Measurements from ENCODE around the gene OR52D1. TPM values are rescaled to one million over a fixed set of nuclear protein-coding genes. Genes with fewer than 3 reads are reported as not detected.

Gene OR52D1
- total RNA-seq, 2 experiments from 2014 or later, result not detected

DNA sequence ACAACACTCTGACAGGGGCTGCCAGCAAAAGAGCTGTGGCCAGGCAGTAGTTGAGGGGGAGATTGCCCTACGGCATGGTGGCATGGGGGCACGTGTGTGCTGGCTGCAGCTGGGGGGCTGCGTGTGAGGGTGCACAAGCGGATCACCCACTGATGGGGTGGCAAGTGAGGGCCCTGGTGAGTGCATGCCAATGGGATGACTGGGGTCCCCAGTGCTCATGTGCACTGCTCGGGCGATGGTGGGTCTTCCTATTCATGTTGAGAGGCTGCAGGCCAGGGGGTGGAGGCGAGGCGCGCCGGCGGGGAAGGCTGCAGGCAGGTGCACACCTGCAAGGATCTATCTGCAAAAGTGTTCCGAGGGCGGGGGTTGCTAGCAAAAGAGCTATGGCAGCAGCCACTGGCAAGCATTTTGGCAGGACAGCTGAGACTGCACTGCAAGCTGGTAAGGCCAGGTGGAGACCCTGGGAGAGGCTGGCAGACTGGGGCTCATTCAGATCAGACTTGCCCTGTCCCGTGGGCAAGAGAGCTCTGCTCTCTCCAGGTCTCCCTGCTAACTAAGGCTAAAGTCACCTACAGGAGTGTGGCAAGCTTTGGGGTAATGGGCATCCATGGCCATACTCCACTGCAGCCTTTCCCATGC is 27.4 kb upstream of the OR52D1 start:
- no peaks in the 10 kb centered on the region for H3K36me3 Mint-ChIP-seq (ENCODE audit: low read depth)
- ATAC-seq, result no peak
- POLR2A ChIA-PET, result no interaction called here

DNA sequence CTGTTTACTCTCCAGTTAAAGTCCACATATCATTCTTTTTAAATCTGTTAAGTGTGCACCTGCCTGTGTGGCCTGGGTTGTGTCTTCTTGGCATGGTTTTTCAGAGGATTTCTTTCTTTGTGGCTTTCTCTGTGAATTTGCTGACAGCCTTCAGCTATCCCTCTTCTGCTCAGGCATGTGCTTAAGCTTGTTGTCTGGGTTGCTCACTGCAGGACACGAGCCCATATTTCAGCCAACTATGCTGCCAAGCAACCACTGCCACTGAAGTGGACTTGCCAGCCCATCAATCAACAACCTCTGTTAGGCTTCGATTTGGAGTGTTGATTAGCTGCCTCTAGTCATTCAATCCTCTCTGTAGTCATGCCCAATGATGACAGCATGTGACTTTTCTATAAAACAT is 21.0 kb upstream of the OR52D1 start:
- Mint-ChIP-seq H3K4me3 (no peak overlapping the region), H3K27me3 (peaks cover 5% of the 10 kb centered on the region), H3K4me1 (ENCODE audit: low read depth) (no peaks in the 10 kb centered on the region), H3K36me3 (ENCODE audit: low read depth) (no peaks in the 10 kb centered on the region), H3K9me3 (no peaks in the 10 kb centered on the region), H3K27ac (no peak overlapping the region)
- ChIA-PET POLR2A (no interaction called here), CTCF (interaction anchor here (2.2 kb wide), 1 partner anchor 9 kb away, joined by 9 read pairs; no protein-coding TSS in a partner anchor)
- no peak for DNase-seq
- no peak for ATAC-seq
- TF ChIP-seq, protein P1, sequence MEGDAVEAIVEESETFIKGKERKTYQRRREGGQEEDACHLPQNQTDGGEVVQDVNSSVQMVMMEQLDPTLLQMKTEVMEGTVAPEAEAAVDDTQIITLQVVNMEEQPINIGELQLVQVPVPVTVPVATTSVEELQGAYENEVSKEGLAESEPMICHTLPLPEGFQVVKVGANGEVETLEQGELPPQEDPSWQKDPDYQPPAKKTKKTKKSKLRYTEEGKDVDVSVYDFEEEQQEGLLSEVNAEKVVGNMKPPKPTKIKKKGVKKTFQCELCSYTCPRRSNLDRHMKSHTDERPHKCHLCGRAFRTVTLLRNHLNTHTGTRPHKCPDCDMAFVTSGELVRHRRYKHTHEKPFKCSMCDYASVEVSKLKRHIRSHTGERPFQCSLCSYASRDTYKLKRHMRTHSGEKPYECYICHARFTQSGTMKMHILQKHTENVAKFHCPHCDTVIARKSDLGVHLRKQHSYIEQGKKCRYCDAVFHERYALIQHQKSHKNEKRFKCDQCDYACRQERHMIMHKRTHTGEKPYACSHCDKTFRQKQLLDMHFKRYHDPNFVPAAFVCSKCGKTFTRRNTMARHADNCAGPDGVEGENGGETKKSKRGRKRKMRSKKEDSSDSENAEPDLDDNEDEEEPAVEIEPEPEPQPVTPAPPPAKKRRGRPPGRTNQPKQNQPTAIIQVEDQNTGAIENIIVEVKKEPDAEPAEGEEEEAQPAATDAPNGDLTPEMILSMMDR (IDR thresholded peaks at IDR 0.05), result no peak
- intact Hi-C loops (cut with micrococcal nuclease), result no loop called here

More for the DNA sequence above, 27.4 kb upstream of the OR52D1 start:
- CTCF ChIA-PET, result interaction anchor here (0.6 kb wide), 1 partner anchor 825 kb away, joined by 4 read pairs; no protein-coding TSS in a partner anchor
- TF ChIP-seq, protein P1 (IDR thresholded peaks at IDR 0.05), result no peak
- no peak overlapping the region for H3K27ac Mint-ChIP-seq
- H3K9me3 Mint-ChIP-seq, result no peaks in the 10 kb centered on the region
- DNase-seq, result no peak
- intact Hi-C loops (cut with micrococcal nuclease), result no loop called here
- H3K4me1 Mint-ChIP-seq (ENCODE audit: low read depth), result no peaks in the 10 kb centered on the region
- H3K27me3 Mint-ChIP-seq, result no peaks in the 10 kb centered on the region
- no peak overlapping the region for H3K4me3 Mint-ChIP-seq

DNA sequence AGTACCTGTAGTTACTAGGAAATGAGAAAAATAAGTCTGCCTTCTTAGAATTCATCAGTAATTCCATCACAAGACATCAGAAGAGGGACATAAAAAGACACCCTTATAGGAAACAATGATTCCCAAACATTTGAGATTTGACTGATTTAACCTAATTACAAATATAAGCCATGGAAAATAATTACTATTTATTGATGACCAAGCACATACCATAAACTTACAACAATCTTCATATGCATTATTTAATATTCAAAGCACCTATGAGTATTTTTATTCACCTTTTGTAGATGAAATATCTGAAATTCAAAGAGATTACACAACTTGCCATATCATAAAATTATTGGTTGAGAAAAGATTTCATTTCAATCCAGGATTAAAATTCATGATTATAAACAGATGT is 14.6 kb upstream of the OR52D1 start:
- H3K4me1 Mint-ChIP-seq (ENCODE audit: low read depth), result no peaks in the 10 kb centered on the region
- H3K4me3 Mint-ChIP-seq, result no peak overlapping the region
- intact Hi-C loops (cut with micrococcal nuclease), result no loop called here
- ChIA-PET POLR2A (no interaction called here), CTCF (no interaction called here)
- H3K9me3 Mint-ChIP-seq, result no peaks in the 10 kb centered on the region
- ATAC-seq (no peak), DNase-seq (no peak)
- no peaks in the 10 kb centered on the region for H3K36me3 Mint-ChIP-seq (ENCODE audit: low read depth)
- TF ChIP-seq, protein P1 (IDR thresholded peaks at IDR 0.05), result no peak
- no peak overlapping the region for H3K27ac Mint-ChIP-seq
- H3K27me3 Mint-ChIP-seq, result peaks cover 10% of the 10 kb centered on the region

DNA sequence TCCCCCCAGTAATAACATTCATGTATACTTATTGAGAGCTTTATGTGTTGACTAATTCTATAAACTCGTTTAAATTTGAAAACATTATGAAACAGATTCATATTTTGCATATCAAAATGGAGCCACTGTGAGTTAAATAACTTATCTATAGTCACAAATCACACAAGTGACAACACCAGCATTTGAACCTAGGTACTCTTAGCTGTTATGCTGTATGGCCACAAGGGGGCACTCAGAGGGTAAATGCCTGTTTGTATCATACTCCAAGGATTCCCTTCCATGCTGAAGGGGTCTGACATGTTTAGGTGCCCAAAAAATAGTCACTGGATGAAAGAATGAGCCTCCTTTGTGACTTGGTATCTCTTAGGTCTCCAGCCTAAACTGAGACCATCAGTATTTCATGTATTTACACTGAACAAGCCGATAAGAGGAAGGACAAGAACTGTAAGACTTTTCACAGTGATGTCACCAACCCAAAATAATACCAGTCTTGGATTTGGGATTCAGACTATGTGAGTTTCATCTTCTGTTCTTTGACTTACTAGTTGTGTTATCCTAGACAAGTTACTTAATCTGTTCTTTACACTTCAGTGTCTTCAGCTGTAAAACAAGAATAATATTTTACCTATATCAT is 12.2 kb upstream of the OR52D1 start:
- TF ChIP-seq, protein P1 (IDR thresholded peaks at IDR 0.05), result peak; percentile 81
- Mint-ChIP-seq H3K9me3 (no peaks in the 10 kb centered on the region), H3K27ac (no peak overlapping the region), H3K36me3 (ENCODE audit: low read depth) (no peaks in the 10 kb centered on the region), H3K4me3 (no peak overlapping the region), H3K4me1 (ENCODE audit: low read depth) (no peaks in the 10 kb centered on the region), H3K27me3 (peaks cover 5% of the 10 kb centered on the region)
- CTCF ChIA-PET, result interaction anchor here (0.7 to 2.6 kb wide), 17 partner anchors 9 to 840 kb away, joined by 3 to 13 read pairs (median 3); partner anchors contain the start of genes OR51D1, OR51I2 and OR52N2
- POLR2A ChIA-PET, result no interaction called here
- DNase-seq (peak; percentile 55), ATAC-seq (peak; percentile 71)
- intact Hi-C loops (cut with micrococcal nuclease), result no loop called here

DNA sequence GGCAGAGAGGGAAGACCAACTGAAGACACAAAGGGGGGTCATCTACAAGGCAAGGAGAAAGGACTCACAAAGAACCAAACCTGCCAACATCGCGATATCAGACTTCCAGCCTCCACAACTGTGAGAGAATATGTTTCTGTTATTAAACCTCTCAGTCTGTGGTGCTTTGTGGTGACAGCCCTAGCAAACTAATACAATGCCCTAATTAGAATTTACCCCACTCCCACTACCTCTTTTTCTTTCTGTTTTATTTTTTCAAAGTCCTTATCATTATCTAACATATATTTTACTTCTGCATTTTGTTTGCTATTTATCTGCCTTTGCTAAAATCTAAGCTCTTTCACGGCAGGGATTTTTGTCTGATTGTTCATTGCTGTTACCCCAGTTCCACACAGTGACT is 2.5 kb upstream of the OR52D1 start:
- Mint-ChIP-seq H3K36me3 (ENCODE audit: low read depth) (no peaks in the 10 kb centered on the region), H3K9me3 (no peaks in the 10 kb centered on the region), H3K4me1 (ENCODE audit: low read depth) (no peaks in the 10 kb centered on the region), H3K27ac (no peak overlapping the region), H3K27me3 (no peaks in the 10 kb centered on the region), H3K4me3 (no peak overlapping the region)
- TF ChIP-seq, protein P1 (IDR thresholded peaks at IDR 0.05), result no peak
- CTCF ChIA-PET, result no interaction called here
- ATAC-seq (no peak), DNase-seq (no peak)
- intact Hi-C loops (cut with micrococcal nuclease), result no loop called here
- POLR2A ChIA-PET, result no interaction called here

All from activated CD8-positive, alpha-beta T cell treated with anti-CD3 and anti-CD28 coated beads for 36 hours (primary cell).